ENCODE data around the gene SERTM1.

Gene SERTM1

DNA sequence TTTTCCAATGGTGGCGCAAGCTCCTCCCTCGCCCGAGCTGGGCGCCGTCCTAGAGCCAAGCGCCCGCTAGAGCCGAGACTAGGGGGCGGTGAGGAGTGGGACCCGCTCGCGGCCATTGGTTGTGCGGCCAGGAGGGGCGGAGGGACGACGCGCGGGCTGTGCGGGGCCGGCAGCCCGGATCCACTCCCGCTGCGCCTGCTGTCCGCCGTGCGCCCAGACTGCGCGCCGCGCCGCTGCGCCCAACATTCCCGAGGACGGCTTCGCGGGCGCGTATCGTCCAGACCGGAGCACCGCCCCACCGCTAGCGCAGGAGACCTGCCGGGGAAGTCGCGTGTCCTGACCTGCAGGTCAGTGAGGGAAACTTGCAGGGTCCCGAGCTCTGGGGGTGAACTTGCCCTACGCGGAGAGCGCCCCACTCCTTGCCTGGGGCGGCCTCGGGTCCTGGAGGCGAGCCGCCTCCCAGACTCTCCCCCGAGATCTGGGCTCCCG is at the start of gene SERTM1:
TSS of gene SERTM1 (plus strand) at position 183 of the 489 bp plus-strand sequence. CDS start 21,059 bp downstream, outside the sequence.
- TF ChIP-seq, protein P1, sequence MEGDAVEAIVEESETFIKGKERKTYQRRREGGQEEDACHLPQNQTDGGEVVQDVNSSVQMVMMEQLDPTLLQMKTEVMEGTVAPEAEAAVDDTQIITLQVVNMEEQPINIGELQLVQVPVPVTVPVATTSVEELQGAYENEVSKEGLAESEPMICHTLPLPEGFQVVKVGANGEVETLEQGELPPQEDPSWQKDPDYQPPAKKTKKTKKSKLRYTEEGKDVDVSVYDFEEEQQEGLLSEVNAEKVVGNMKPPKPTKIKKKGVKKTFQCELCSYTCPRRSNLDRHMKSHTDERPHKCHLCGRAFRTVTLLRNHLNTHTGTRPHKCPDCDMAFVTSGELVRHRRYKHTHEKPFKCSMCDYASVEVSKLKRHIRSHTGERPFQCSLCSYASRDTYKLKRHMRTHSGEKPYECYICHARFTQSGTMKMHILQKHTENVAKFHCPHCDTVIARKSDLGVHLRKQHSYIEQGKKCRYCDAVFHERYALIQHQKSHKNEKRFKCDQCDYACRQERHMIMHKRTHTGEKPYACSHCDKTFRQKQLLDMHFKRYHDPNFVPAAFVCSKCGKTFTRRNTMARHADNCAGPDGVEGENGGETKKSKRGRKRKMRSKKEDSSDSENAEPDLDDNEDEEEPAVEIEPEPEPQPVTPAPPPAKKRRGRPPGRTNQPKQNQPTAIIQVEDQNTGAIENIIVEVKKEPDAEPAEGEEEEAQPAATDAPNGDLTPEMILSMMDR (IDR thresholded peaks at IDR 0.05; ENCODE audit: borderline replicate concordance, control extremely low read depth, extremely low read depth, insufficient read depth, missing control alignments): no peak
- DNase-seq (ENCODE audit: low spot score): no peak
- in situ Hi-C loops (cut with MboI; ENCODE audit: low sequenced_read_pairs, unreplicated experiment): no loop called here

DNA sequence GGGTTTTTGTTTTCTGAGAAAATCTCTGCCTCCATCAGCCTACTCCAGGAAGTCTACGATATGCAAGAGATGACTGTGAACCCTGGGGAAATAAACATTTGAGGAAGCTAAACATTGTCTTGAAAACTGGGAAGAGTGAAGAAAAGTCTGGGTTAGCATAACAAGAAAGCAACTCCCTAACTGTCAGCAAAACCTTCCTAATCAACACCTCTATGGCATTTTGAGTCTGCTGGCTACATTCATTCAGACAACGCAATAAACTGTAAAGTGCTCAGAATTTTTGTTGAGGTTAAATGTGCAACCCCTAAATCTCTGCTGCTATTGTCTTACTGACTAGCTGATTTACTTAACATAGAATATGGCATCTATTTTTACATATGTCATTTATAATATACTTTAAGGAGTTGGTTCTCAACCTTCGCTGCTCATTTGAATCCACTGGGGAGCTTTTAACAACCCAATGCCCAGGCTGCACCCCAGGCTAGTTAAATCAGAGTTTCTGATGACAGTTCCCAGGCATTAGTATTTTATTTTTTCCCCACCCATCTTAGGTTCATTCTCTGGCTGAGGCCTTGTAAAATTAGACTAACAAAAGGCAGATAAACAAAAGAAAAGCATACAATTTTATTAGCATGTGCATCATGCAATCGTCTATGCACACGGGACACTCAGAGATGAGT is 45.3 kb upstream of the SERTM1 start:
- TF ChIP-seq, protein P1 (IDR thresholded peaks at IDR 0.05; ENCODE audit: borderline replicate concordance, control extremely low read depth, extremely low read depth, insufficient read depth, missing control alignments): no peak
- no peak for DNase-seq (ENCODE audit: low spot score)
- in situ Hi-C loops (cut with MboI; ENCODE audit: low sequenced_read_pairs, unreplicated experiment): no loop called here

DNA sequence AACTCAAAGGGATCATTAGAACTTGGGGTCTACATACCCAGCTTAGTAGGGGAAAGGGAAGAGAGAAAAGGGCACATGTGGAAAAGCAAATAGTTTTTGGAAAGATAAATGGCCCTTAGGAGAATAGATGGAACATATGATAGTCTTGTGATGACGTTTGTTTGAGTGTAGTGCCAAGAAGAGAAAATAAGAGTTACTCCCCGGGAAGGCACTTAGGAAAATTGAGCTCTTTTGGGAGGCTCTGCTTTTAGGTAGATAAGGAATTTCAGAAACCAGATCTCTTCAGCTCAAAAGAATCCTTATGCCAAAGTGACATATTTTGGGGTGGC is 44.8 kb upstream of the SERTM1 start:
- no peak for DNase-seq (ENCODE audit: low spot score)
- TF ChIP-seq, protein P1 (IDR thresholded peaks at IDR 0.05; ENCODE audit: borderline replicate concordance, control extremely low read depth, extremely low read depth, insufficient read depth, missing control alignments): no peak
- in situ Hi-C loops (cut with MboI; ENCODE audit: low sequenced_read_pairs, unreplicated experiment): no loop called here

DNA sequence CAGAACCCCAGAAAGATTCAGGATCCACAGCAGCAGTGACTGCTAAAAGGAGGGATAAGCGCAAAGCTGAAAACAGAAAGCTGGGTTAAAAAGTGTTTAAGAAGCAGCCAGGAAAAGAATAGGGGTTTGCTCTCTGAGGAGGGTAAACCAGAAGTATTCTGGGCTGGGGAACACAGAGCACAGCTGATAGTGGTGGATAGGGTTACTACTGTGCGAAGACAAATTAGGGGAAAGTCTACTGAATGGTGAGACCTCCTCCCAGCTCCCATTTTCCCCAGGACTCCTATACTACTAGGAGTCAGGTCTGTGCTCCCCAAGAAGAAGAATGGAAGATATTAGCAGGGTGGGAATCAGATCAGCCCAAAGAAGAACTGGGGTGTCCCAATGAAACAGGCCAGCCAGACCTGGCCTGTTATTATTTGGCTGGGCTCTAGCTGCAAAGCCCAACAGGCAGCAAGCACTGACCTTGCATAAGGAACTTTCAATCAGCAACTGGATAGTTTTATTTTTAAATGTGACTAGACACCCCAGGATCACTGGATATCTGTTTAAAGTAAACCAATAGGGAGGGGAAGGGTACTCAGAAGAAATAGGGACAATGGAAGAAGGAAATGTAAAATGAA is 43.5 kb upstream of the SERTM1 start:
- no peak for DNase-seq (ENCODE audit: low spot score)
- TF ChIP-seq, protein P1 (IDR thresholded peaks at IDR 0.05; ENCODE audit: borderline replicate concordance, control extremely low read depth, extremely low read depth, insufficient read depth, missing control alignments): no peak
- in situ Hi-C loops (cut with MboI; ENCODE audit: low sequenced_read_pairs, unreplicated experiment): no loop called here

DNA sequence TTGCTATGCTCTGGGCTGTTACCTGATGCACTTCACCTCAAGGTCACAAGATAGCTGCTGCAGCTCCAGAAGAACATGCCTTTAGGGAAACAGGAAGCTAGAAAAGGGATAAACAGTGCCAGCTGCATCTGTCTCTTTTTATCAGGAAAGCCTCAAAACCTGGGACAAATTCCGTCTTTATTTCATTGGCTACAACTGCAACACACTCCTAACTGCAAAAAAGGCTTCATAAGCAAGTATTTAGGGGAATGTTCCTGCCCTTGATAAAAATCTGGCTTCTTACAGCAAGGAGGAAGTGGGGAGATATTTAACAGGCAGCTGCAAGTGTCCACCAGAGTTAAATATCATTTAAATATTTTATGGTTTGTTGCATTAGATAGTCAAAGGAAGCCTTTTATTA is 34.2 kb upstream of the SERTM1 start:
- in situ Hi-C loops (cut with MboI; ENCODE audit: low sequenced_read_pairs, unreplicated experiment): no loop called here
- TF ChIP-seq, protein P1 (IDR thresholded peaks at IDR 0.05; ENCODE audit: borderline replicate concordance, control extremely low read depth, extremely low read depth, insufficient read depth, missing control alignments): no peak
- DNase-seq (ENCODE audit: low spot score): no peak

DNA sequence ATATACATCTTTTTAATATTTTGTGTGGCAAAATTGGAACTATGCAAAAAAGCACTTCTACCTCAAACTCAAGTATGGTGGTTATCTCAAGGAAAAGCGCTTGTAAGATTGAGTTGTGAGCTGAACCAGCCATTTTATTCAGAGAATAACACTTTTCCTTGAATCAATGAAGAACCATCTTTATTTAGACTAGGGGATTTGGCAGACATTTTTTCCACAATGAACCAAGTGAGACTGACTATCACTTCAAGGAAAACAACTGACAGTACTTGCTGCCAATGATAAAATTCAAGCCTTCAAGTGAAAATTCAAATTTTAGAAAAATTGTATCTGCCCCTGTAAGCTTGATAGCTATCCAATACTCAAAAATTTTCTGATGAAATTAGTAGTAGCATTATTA is 23.2 kb upstream of the SERTM1 start:
- in situ Hi-C loops (cut with MboI; ENCODE audit: low sequenced_read_pairs, unreplicated experiment): no loop called here

More for the DNA sequence above, 23.2 kb upstream of the SERTM1 start:
- DNase-seq (ENCODE audit: low spot score): no peak
- TF ChIP-seq, protein P1 (IDR thresholded peaks at IDR 0.05; ENCODE audit: borderline replicate concordance, control extremely low read depth, extremely low read depth, insufficient read depth, missing control alignments): no peak

All from GM13976 (cell line).